GM21786 (cell line): ENCODE measurements around the gene SPTB.

Experiments
- ATAC-seq: cut with Tn5 transposase; IDR thresholded peaks from one replicate; pipeline ENCODE4 v1.9.1; 2021; ENCODE audit not compliant: unreplicated experiment

SPTB gene

GRCh38 chr14:64855721-64856528, 23.8 kb downstream of the SPTB start:
- ATAC-seq: no peak

- no peak for ATAC-seq
Observed at GRCh38 chr14:64850369-64851137, 29.2 kb downstream of the SPTB start.

GRCh38 chr14:64849940-64850339, 29.8 kb downstream of the SPTB start:
- ATAC-seq: no peak

GRCh38 chr14:64848239-64848638, 31.5 kb downstream of the SPTB start:
- no peak for ATAC-seq

GRCh38 chr14:64846319-64846718, 33.4 kb downstream of the SPTB start:
- no peak for ATAC-seq

GRCh38 chr14:64845878-64846277, 33.8 kb downstream of the SPTB start:
- no peak for ATAC-seq

GRCh38 chr14:64844969-64845536, 34.7 kb downstream of the SPTB start:
- no peak for ATAC-seq

GRCh38 chr14:64844272-64844671, 35.4 kb downstream of the SPTB start:
- ATAC-seq: no peak

- ATAC-seq: no peak
Observed at GRCh38 chr14:64843548-64843947, 36.2 kb downstream of the SPTB start.

GRCh38 chr14:64841772-64842750, 37.6 kb downstream of the SPTB start:
- ATAC-seq: no peak

- no peak for ATAC-seq
Observed at GRCh38 chr14:64841121-64841651, 38.5 kb downstream of the SPTB start.

GRCh38 chr14:64838656-64839055, 41.1 kb downstream of the SPTB start:
- ATAC-seq: no peak

GRCh38 chr14:64835431-64835830, 44.3 kb downstream of the SPTB start:
- no peak for ATAC-seq

GRCh38 chr14:64834965-64835364, 44.7 kb downstream of the SPTB start:
- ATAC-seq: no peak

GRCh38 chr14:64831419-64831818, 48.3 kb downstream of the SPTB start:
- ATAC-seq: no peak

GRCh38 chr14:64830961-64831360, 48.7 kb downstream of the SPTB start:
- no peak for ATAC-seq

- no peak for ATAC-seq
Observed at GRCh38 chr14:64828071-64828470, 51.6 kb downstream of the SPTB start.

GRCh38 chr14:64826845-64827244, 52.9 kb downstream of the SPTB start:
- ATAC-seq: no peak

- ATAC-seq: no peak
Observed at GRCh38 chr14:64826333-64826732, 53.4 kb downstream of the SPTB start.

- ATAC-seq: no peak
Observed at GRCh38 chr14:64825509-64825908, 54.2 kb downstream of the SPTB start.

- no peak for ATAC-seq
Observed at GRCh38 chr14:64825006-64825405, 54.7 kb downstream of the SPTB start.
